ENCODE data around the gene RALB. TPM values are rescaled to one million over a fixed set of nuclear protein-coding genes. Genes with fewer than 3 reads are reported as not detected.
"Not testable (repeated sequence)": the region's sequence is repeated elsewhere in the genome, so short reads cannot be mapped to it uniquely, and the experiment has no call there.

Gene RALB
- total RNA-seq, 1 donor from 2014 or later = 23.5 TPM

- Mint-ChIP-seq H3K9me3 (ENCODE audit: low read depth) (no peaks in the 10 kb centered on the region), H3K36me3 (ENCODE audit: low read depth) (peaks cover 12% of the 10 kb centered on the region), H3K4me1 (ENCODE audit: low read depth) (no peaks in the 10 kb centered on the region), H3K4me3 (ENCODE audit: unreplicated experiment) (no peak overlapping the region), H3K27me3 (ENCODE audit: low read depth) (no peaks in the 10 kb centered on the region), H3K27ac (ENCODE audit: unreplicated experiment) (no peak overlapping the region)
- DNase-seq (ENCODE audit: low spot score) = no peak
- TF ChIP-seq CTCF (IDR thresholded peaks at IDR 0.05) = no peak
Observed at GRCh38 chr2:120305937-120306490, 53.4 kb downstream of the RALB start.

GRCh38 chr2:120307482-120307881 lies 54.8 kb downstream of the RALB start:
- Mint-ChIP-seq H3K36me3 (ENCODE audit: low read depth) (peaks cover 9% of the 10 kb centered on the region), H3K4me3 (ENCODE audit: unreplicated experiment) (no peak overlapping the region), H3K4me1 (ENCODE audit: low read depth) (no peaks in the 10 kb centered on the region), H3K27me3 (ENCODE audit: low read depth) (no peaks in the 10 kb centered on the region), H3K9me3 (ENCODE audit: low read depth) (no peaks in the 10 kb centered on the region), H3K27ac (ENCODE audit: unreplicated experiment) (no peak overlapping the region)
- no peak for DNase-seq (ENCODE audit: low spot score)
- TF ChIP-seq CTCF (IDR thresholded peaks at IDR 0.05) = no peak

GRCh38 chr2:120308038-120308910 lies 55.6 kb downstream of the RALB start:
- no peak for DNase-seq (ENCODE audit: low spot score)
- Mint-ChIP-seq H3K27ac (ENCODE audit: unreplicated experiment) (no peak overlapping the region), H3K4me3 (ENCODE audit: unreplicated experiment) (no peak overlapping the region), H3K27me3 (ENCODE audit: low read depth) (peaks cover 1% of the 10 kb centered on the region), H3K9me3 (ENCODE audit: low read depth) (no peaks in the 10 kb centered on the region), H3K4me1 (ENCODE audit: low read depth) (peaks cover 7% of the 10 kb centered on the region), H3K36me3 (ENCODE audit: low read depth) (peaks cover 6% of the 10 kb centered on the region)
- no peak for TF ChIP-seq CTCF (IDR thresholded peaks at IDR 0.05)

DNA sequence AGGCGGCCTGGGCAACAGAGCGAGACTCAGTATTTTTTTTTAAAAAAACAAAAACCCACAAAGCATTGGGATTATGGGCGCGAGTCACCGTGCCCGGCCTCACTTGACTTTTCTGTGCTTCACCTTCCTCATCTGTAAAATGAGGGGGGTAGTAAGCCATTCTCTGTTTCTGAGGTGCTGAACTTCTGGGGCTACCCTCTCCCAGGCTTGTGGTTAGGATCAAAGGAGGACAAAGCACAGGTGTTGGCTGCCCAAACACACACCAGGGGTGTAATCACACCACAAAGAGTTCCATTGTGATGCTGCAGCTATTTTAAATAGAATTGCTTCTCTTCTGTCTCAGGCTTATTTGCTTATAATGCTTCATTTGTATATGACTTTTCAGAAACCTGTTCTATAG lies 57.5 kb downstream of the RALB start:
- Mint-ChIP-seq H3K36me3 (ENCODE audit: low read depth) (peaks cover 1% of the 10 kb centered on the region), H3K4me3 (ENCODE audit: unreplicated experiment) (no peak overlapping the region), H3K27ac (ENCODE audit: unreplicated experiment) (no peak overlapping the region), H3K27me3 (ENCODE audit: low read depth) (peaks cover 6% of the 10 kb centered on the region), H3K9me3 (ENCODE audit: low read depth) (no peaks in the 10 kb centered on the region), H3K4me1 (ENCODE audit: low read depth) (peaks cover 10% of the 10 kb centered on the region)
- no peak for DNase-seq (ENCODE audit: low spot score)
- no peak for TF ChIP-seq CTCF (IDR thresholded peaks at IDR 0.05)

DNA sequence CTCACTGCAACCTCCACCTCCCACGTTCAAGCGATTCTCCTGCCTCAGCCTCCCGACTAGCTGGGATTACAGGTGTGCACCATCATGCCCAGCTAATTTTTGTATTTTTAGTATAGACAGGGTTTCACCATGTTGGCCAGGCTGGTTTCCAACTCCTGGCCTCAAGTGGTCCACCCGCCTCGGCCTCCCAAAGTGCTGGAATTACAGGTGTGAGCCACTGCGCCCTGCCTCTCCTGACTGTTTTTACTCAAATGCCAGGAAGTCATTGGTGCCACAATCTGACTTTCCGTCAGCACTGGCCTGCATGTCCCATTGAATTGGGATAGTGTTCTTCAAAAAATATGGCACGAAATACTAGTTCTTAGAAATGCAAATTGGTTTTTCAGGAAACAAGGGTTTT lies 58.2 kb downstream of the RALB start:
- not testable (repeated sequence) for H3K4me3 Mint-ChIP-seq (ENCODE audit: unreplicated experiment); H3K27ac Mint-ChIP-seq (ENCODE audit: unreplicated experiment); H3K4me1 Mint-ChIP-seq (ENCODE audit: low read depth); H3K9me3 Mint-ChIP-seq (ENCODE audit: low read depth); H3K36me3 Mint-ChIP-seq (ENCODE audit: low read depth); H3K27me3 Mint-ChIP-seq (ENCODE audit: low read depth); DNase-seq (ENCODE audit: low spot score)
